Transverse colon (tissue), 4 donors: ENCODE results near the gene PARVA.

Experiments used
- CTCF ChIP-seq, 5 experiments: fragments of 200-600 bp in 3 of 5; fragments of 450-650 bp in 2 of 5; sonication (generic) in 3 of 5; IDR thresholded peaks; 1 replicate in 2 of 5; 2 replicates in 3 of 5; pipeline ENCODE4 v1.5.1; 2016 to 2017; ENCODE audit warnings: antibody characterized with exemption in 5 of 5, inconsistent platforms in 3 of 5, mild to moderate bottlenecking in 2 of 5, moderate library complexity in 1 of 5
- POLR2AphosphoS5 ChIP-seq, 3 donors: sonication (generic); formaldehyde crosslinking; IDR thresholded peaks; one replicate each; pipeline ENCODE4 v1.6.1; 2016; ENCODE audit warnings: antibody characterized with exemption in 3 of 3

GRCh38 chr11:12434325-12434654 is 56.9 kb downstream of the PARVA start:
- TF ChIP-seq POLR2AphosphoS5 (IDR thresholded peaks at IDR 0.05): no peak
- no peak for TF ChIP-seq CTCF (IDR thresholded peaks at IDR 0.05)
